ENCODE data around the gene DIS3L2. TPM values are rescaled to one million over a fixed set of nuclear protein-coding genes. Genes with fewer than 3 reads are reported as not detected.

Gene DIS3L2
- total and polyA plus RNA-seq, 2 of the 4 experiments (the other 2 are of a cell fraction) = 14.7 to 19.2 TPM

DNA sequence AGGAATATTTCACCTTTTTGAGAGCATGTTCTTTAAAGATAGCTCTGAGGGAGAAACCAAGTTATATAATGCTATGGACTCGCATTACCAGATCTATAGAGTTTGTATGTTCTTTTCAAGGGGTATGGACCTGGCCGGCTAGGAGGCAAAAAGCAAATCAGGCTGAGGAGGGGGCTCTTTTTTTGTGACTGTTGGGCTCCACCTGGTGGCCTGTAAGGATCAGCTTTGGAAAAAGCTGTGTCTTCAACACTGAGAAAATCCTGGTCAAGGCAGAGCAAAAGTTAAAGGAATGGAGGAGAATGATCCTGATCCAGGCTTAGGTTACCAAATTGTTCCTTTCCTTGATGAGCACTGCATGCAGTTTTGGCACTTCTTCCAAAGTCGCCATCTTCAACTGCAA, 180.5 kb downstream of the DIS3L2 start:
- Histone ChIP-seq H3K36me3 (ENCODE audit: control insufficient read depth, insufficient read depth, low read length) (no peaks in the 10 kb centered on the region; the same call in 1 of the 2 replicates), H2BK5ac (ENCODE audit: low read depth, low read length, poor library complexity, severe bottlenecking) (no peak overlapping the region), H2AFZ (replicated peaks; ENCODE audit: low read length, poor library complexity) (no peak overlapping the region), H3K4me3 (ENCODE audit: insufficient read depth, low read depth, low read length) (no peak overlapping the region), H3K9me1 (ENCODE audit: insufficient read depth, low read length) (peaks cover 3% of the 10 kb centered on the region; the same call in 1 of the 2 replicates), H3K4ac (ENCODE audit: low read depth, low read length) (no peak overlapping the region), H3K23ac (ENCODE audit: low read depth, low read length) (no peak overlapping the region), H3K9me3 (ENCODE audit: control insufficient read depth, insufficient read depth, low read length) (no peaks in the 10 kb centered on the region), H4K20me1 (ENCODE audit: insufficient read depth, low read length) (no peaks in the 10 kb centered on the region; the same call in 1 of the 2 replicates), H2AK5ac (ENCODE audit: low read depth, low read length) (no peak overlapping the region), H3K4me2 (ENCODE audit: low read depth, low read length) (no peak overlapping the region), H3K4me1 (ENCODE audit: control insufficient read depth, insufficient read depth, low read length) (peaks cover 6% of the 10 kb centered on the region), H2BK120ac (ENCODE audit: low read depth, low read length) (no peak overlapping the region), H3K9ac (ENCODE audit: low read depth, low read length) (no peak overlapping the region), H3K56ac (ENCODE audit: extremely low read depth, insufficient read depth, low read length) (no peak overlapping the region), H3K14ac (replicated peaks; ENCODE audit: low read depth, low read length) (no peak overlapping the region), H2BK20ac (ENCODE audit: low read depth, low read length) (no peak overlapping the region), H2AK9ac (replicated peaks; ENCODE audit: low read depth, low read length, poor library complexity) (no peak overlapping the region), H4K8ac (ENCODE audit: low read depth in 2 of 2, low read length in 2 of 2) (no peak overlapping the region), H3K79me1 (ENCODE audit: low read depth in 1 of 2, low read length in 2 of 2) (peaks cover 3% of the 10 kb centered on the region in 2 experiments; a peak in 2 of 4 replicates), H3K18ac (ENCODE audit: low read depth, low read length) (no peak overlapping the region), H4K91ac (ENCODE audit: insufficient read depth, low read depth, low read length) (no peak overlapping the region), H4K5ac (ENCODE audit: low read depth, low read length) (no peak overlapping the region), H3K27ac (ENCODE audit: insufficient read depth, low read length) (no peak overlapping the region), H2BK15ac (ENCODE audit: low read depth, low read length) (no peak overlapping the region), H3K27me3 (ENCODE audit: control insufficient read depth, insufficient read depth, low read length) (no peaks in the 10 kb centered on the region)
- peak; percentile 31 for DNase-seq
- POLR2A ChIA-PET (ENCODE audit: unreplicated experiment) = no interaction called here
- CTCF ChIA-PET = interaction anchor here (0.5 to 3.5 kb wide), 6 partner anchors 16 to 339 kb away, joined by 3 to 34 read pairs (median 3); partner anchors contain the start of gene NPPC
- 62% methylated on average over 2 of the region's 3 CpGs; no CpG with 5 or more reads in 1 of the 2 experiments for WGBS, 2 experiments (ENCODE audit: extremely low coverage in 2 of 2, insufficient read length in 1 of 2)
- ATAC-seq (ENCODE audit: low read depth) = 0 out of 2 replicates have a peak, but pooled peaks have one; percentile 38
- intact Hi-C loops (cut with micrococcal nuclease) (loop anchor here (1.0 to 5.0 kb wide), 4 partner anchors 185 to 300 kb away; no protein-coding TSS in a partner anchor), dilution Hi-C loops (cut with HindIII; ENCODE audit: low sequenced_read_pairs, unreplicated experiment) (no loop called here), in situ Hi-C loops (cut with MboI; ENCODE audit: low sequenced_read_pairs) (no loop called here)
- no peak for TF ChIP-seq BHLHE40 (IDR thresholded peaks at IDR 0.05; ENCODE audit: low read depth, low read length)
- no peak for TF ChIP-seq MAZ (IDR thresholded peaks at IDR 0.05; ENCODE audit: borderline replicate concordance, low read depth, low read length)
- no peak for TF ChIP-seq NFE2L2 (IDR thresholded peaks at IDR 0.05; ENCODE audit: low read depth, low read length)
- no peak for TF ChIP-seq MAFK (IDR thresholded peaks at IDR 0.05; ENCODE audit: low read depth, low read length)
- TF ChIP-seq MXI1 (IDR thresholded peaks at IDR 0.05; ENCODE audit: borderline replicate concordance, low read depth, low read length) = no peak
- TF ChIP-seq, protein P1, sequence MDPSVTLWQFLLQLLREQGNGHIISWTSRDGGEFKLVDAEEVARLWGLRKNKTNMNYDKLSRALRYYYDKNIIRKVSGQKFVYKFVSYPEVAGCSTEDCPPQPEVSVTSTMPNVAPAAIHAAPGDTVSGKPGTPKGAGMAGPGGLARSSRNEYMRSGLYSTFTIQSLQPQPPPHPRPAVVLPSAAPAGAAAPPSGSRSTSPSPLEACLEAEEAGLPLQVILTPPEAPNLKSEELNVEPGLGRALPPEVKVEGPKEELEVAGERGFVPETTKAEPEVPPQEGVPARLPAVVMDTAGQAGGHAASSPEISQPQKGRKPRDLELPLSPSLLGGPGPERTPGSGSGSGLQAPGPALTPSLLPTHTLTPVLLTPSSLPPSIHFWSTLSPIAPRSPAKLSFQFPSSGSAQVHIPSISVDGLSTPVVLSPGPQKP (IDR thresholded peaks at IDR 0.05; ENCODE audit: borderline replicate concordance, low read depth, low read length) = no peak
- TF ChIP-seq RFX5 (IDR thresholded peaks at IDR 0.05; ENCODE audit: low read depth, low read length) = no peak
- TF ChIP-seq, protein P2, sequence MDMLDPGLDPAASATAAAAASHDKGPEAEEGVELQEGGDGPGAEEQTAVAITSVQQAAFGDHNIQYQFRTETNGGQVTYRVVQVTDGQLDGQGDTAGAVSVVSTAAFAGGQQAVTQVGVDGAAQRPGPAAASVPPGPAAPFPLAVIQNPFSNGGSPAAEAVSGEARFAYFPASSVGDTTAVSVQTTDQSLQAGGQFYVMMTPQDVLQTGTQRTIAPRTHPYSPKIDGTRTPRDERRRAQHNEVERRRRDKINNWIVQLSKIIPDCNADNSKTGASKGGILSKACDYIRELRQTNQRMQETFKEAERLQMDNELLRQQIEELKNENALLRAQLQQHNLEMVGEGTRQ (IDR thresholded peaks at IDR 0.05; ENCODE audit: low read depth, low read length) = no peak
- TF ChIP-seq SMC3 (IDR thresholded peaks at IDR 0.05; ENCODE audit: low read depth, low read length) = peak; percentile 67
- TF ChIP-seq CHD1 (IDR thresholded peaks at IDR 0.05; ENCODE audit: low read depth, low read length) = no peak
- TF ChIP-seq, protein P3, sequence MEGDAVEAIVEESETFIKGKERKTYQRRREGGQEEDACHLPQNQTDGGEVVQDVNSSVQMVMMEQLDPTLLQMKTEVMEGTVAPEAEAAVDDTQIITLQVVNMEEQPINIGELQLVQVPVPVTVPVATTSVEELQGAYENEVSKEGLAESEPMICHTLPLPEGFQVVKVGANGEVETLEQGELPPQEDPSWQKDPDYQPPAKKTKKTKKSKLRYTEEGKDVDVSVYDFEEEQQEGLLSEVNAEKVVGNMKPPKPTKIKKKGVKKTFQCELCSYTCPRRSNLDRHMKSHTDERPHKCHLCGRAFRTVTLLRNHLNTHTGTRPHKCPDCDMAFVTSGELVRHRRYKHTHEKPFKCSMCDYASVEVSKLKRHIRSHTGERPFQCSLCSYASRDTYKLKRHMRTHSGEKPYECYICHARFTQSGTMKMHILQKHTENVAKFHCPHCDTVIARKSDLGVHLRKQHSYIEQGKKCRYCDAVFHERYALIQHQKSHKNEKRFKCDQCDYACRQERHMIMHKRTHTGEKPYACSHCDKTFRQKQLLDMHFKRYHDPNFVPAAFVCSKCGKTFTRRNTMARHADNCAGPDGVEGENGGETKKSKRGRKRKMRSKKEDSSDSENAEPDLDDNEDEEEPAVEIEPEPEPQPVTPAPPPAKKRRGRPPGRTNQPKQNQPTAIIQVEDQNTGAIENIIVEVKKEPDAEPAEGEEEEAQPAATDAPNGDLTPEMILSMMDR (conservative IDR thresholded peaks at IDR 0.05; ENCODE audit: low read depth, low read length) = peak; percentile 59
- TF ChIP-seq RAD21 (IDR thresholded peaks at IDR 0.05; ENCODE audit: low read length) = peak; percentile 68
- no peak for TF ChIP-seq RCOR1 (IDR thresholded peaks at IDR 0.05; ENCODE audit: insufficient replicate concordance, low read length)
- no peak for TF ChIP-seq FOS (IDR thresholded peaks at IDR 0.05; ENCODE audit: low read depth, low read length)
- no peak for TF ChIP-seq POLR2A (IDR thresholded peaks at IDR 0.05; ENCODE audit: low read depth, low read length)
- TF ChIP-seq CEBPB (IDR thresholded peaks at IDR 0.05; ENCODE audit: low read depth, low read length) = no peak
- BruUV-seq (replicated peaks) = no TSS peak
